ES-I3 (cell line): ENCODE results near the gene SYNM.
"Not testable (repeated sequence)": the region's sequence is repeated elsewhere in the genome, so short reads cannot be mapped to it uniquely, and the experiment has no call there.

Experiments used
- H3K36me3 ChIP-seq: 2 replicates; pipeline ENCODE4 v1.6.1; 2013; ENCODE audit warnings: mild to moderate bottlenecking, low read length, control low read depth, moderate library complexity; ENCODE audit not compliant: insufficient read depth
- H3K4me1 ChIP-seq: 2 replicates; pipeline ENCODE4 v1.6.1; 2013; ENCODE audit warnings: mild to moderate bottlenecking, control low read depth, low read length; ENCODE audit not compliant: insufficient read depth
- H3K9ac ChIP-seq: 2 replicates; pipeline ENCODE4 v1.6.1; 2013; ENCODE audit warnings: low read depth, mild to moderate bottlenecking, low read length, moderate library complexity
- H3K9me3 ChIP-seq: 2 replicates; pipeline ENCODE4 v1.6.1; 2013; ENCODE audit warnings: mild to moderate bottlenecking, low read length, moderate library complexity; ENCODE audit not compliant: control insufficient read depth, insufficient read depth

The SYNM gene

DNA sequence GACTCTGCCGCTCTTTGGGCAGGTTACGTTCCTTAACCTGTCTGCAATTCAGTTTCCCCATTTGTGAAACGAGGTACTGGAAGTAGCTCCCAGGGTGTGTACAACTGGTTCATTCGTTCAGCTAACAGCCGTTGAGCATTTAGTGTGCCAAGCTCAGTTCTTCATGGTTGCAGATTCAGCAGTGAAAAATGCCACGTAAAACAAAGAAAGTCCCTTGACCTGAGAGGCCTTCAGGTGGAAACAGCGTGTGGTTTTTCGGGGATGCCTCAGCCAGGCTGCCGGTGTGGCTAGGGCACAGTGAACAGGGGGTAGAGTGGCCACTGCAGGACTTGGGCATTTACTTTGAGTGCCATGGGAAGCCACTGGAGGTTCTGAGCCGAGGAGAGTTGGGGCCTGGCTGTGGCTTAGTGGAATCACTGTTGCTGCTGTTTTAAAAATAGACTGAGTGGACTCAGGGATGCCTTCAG lies 4.7 kb downstream of the SYNM start:
- no peaks in the 10 kb centered on the region for H3K4me1 ChIP-seq
- no peak overlapping the region for H3K9ac ChIP-seq

DNA sequence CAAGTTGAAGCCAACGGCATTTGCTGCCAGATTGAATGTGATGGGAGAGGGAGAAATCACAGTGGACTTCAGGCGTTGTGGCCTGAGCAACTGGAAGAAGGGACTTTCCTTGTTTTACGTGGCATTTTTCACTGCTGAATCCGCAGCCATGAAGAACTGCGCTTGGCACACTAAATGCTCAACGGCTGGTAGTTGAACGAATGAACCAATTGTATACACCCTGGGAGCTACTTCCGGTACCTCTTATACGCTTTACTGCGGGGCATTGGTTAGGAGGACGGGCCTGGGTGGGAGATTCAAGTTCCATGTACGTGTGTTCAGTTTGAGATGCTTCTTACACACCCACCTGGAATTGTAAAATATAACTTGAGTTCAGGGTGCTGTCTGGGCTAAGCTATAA lies 5.2 kb downstream of the SYNM start:
- no peaks in the 10 kb centered on the region for H3K36me3 ChIP-seq
- H3K9me3 ChIP-seq: no peaks in the 10 kb centered on the region
- H3K4me1 ChIP-seq: no peaks in the 10 kb centered on the region
- no peak overlapping the region for H3K9ac ChIP-seq

More for the DNA sequence above, 4.7 kb downstream of the SYNM start:
- H3K9me3 ChIP-seq: no peaks in the 10 kb centered on the region
- no peaks in the 10 kb centered on the region for H3K36me3 ChIP-seq

DNA sequence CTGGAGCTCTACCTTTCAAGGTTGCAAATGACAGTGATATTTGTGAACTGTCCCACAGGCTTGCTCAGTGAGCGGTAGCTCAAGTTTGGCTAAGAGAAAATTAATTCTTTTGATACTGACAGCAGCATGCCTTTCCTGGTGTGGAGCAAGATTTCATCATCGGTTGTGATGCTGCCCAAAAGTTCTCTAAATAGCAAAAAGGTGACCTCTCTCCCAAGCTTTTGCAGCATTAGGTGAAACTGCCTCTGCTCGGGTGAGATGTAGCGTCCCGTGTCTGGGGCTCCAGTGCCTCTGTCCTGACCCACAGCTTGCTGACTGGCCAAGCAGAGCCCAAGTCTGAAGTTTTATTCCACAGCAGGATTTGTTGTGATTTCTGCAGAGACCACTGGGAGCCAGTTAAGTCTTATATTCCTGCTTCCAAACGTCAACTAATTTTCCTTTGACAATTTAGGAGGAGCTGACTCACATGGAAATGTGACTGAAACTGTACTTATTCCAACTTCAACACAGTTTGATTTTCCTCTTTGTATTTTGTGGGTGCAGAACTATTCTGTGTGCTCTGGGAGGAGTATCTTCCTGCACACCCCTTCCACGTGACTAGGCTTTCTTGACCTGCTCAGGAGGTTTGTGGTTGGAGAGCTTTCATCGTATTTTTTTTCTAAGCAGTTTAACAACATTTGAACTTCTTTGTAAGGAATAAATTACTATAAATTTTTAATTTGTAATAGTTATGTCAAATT lies 5.9 kb downstream of the SYNM start:
- H3K9ac ChIP-seq: no peak overlapping the region
- no peaks in the 10 kb centered on the region for H3K36me3 ChIP-seq
- no peaks in the 10 kb centered on the region for H3K9me3 ChIP-seq
- H3K4me1 ChIP-seq: no peaks in the 10 kb centered on the region

DNA sequence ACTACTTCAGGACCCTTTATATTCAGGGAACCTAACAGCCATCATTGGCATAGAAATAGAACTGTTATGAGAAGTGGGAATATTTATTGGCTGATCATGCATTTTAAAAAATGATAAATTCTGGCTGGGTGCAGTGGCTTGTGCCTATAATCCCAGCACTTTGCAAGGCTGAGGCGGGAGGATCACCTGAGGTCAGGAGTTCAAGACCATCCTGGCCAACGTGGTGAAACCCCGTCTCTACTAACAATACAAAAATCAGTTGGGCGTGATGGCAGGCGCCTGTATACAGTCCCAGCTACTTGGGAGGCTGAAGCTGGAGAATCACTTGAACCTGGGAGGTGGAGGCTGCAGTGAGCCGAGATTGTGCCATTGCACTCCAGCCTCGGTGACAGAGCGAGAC lies 6.8 kb downstream of the SYNM start:
- H3K4me1 ChIP-seq, H3K36me3 ChIP-seq, H3K9me3 ChIP-seq: not testable (repeated sequence)

DNA sequence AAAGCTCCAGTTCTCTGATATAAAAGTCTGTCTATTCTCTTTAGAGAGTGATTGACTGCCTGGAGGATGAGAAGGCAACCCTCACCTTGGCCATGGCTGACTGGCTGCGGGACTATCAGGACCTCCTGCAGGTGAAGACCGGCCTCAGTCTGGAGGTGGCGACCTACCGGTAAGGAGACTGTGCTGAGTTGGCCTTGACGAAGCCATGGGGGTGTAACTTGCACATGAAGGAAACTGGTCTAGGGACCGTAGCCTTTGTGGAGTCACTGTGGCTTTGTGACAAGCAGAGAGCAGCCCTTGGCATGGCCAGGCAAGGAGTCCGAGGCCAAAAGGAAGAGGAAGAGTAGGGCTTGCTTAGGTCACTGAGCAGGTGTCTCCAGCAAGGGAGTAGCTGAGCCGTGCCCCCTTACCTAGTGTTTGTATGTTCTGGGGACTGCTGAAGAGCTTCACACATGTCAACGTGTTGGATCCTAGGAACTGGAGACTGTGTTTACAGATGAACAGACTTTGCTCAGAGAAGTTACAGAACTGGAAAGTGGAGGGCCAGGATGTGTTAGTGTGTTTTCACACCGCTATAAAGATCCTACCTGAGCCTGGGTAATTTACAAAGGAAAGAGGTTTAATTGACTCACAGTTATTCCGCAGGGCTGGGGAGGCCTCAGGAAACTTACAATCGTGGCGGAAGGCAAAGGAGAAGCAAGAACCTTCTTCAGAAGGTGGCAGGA lies 8.8 kb downstream of the SYNM start:
- no peak overlapping the region for H3K9ac ChIP-seq
- no peaks in the 10 kb centered on the region for H3K9me3 ChIP-seq
- H3K4me1 ChIP-seq: no peaks in the 10 kb centered on the region
- no peaks in the 10 kb centered on the region for H3K36me3 ChIP-seq

More for the DNA sequence above, 6.8 kb downstream of the SYNM start:
- not testable (repeated sequence) for H3K9ac ChIP-seq

DNA sequence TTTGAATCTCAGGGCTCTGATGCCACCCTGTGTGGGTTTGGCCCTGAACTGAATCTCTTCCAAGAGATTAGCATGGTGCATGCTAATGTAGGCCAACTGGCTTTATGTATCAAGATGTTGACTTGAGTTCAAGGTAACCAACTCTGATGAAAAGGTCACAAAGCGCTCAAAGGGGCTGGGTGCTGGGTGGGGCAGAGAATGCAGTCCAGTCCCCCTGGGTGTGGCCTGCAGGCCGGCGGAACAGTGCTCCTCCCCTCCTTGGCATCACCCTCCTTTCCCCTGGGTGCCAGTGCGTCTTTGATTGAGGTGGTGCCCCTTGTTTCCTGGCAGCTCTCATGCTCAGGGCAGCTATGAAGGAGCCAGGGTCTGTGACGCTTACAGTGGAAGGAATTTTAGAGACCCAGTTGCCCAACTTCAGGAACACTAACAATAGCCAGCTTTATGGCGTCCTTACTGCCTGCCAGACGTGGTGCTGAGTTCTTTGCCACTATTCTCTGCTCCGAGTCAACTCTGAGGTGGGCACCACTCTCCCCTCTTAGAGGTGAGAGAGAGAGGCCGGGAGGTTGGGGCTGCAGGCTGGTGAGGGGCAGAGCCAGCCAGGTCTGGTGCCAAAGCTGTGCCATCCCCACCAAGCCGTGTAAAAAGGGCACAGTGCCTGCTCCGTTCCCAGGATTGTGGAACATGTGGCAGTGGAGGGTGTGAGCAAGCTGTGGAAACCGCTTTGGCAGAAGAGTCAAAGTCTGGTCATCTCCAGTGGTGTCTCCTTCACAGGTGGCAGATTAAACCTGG lies 9.8 kb downstream of the SYNM start:
- H3K4me1 ChIP-seq: no peaks in the 10 kb centered on the region
- no peaks in the 10 kb centered on the region for H3K36me3 ChIP-seq
- no peaks in the 10 kb centered on the region for H3K9me3 ChIP-seq
- H3K9ac ChIP-seq: no peak overlapping the region

DNA sequence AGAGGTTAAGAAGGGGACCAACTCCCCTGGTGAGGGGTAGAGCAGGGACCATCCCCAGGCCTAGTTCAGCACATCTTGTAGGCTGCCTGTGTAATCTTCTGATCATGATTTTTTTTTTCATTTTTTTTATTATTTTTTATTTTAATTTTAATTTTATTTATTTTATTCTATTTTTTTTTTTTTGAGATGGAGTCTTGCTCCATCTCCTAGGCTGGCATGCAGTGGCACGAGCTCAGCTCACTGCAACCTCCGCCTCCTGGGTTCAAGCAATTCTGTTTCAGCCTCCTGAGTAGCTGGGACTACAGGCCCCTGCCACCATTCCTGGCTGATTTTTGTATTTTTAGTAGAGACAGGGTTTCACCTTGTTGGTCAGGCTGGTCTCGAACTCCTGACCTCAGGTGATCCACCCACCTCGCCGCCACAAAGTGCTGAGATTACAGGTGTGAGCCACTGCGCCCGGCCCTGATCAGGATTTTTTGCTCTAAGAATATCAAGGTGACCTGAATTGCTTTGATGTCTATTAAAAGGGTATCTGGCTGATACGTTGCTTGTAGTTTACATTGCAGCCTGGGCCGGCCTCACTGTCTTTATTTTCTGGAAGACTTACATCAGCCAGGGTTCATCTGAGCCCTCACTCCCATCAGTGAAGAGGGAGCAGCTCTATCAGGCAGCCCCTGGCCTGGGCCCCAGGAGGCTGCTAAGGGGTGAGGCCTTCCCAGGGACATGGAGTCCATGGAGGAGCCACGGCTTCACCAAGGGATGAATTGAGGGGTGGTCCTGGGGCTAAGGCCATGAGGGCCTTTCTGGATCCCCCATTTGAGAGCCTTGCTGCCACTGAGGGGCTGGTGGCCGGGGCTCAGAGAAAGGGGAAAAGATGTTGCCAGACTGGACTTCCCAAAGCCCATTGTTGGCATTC lies 10.7 kb downstream of the SYNM start:
- Histone ChIP-seq H3K9me3 (no peaks in the 10 kb centered on the region), H3K9ac (no peak overlapping the region), H3K36me3 (no peaks in the 10 kb centered on the region), H3K4me1 (peaks cover 3% of the 10 kb centered on the region; the same call in 1 of the 2 replicates)

DNA sequence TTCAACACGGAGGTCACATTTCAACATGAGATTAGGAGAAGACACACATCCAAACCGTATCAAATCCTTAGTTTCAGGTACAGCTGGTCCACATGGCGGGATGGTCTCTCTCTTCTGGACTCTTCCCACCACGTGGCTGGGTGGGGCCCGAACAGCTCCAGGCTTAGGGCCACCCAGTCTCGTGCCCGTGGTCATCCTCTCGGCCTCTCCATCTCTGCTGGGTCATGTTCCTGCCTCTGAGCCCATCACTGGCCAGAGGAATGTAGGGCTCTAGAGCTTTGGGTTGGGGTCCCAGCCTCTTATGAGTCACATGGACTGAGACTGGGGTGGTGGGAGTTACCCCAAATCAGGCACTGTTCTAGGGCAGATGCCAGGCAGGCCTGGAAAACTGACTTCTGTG lies 12.2 kb downstream of the SYNM start:
- Histone ChIP-seq H3K9ac (no peak overlapping the region), H3K36me3 (no peaks in the 10 kb centered on the region)

DNA sequence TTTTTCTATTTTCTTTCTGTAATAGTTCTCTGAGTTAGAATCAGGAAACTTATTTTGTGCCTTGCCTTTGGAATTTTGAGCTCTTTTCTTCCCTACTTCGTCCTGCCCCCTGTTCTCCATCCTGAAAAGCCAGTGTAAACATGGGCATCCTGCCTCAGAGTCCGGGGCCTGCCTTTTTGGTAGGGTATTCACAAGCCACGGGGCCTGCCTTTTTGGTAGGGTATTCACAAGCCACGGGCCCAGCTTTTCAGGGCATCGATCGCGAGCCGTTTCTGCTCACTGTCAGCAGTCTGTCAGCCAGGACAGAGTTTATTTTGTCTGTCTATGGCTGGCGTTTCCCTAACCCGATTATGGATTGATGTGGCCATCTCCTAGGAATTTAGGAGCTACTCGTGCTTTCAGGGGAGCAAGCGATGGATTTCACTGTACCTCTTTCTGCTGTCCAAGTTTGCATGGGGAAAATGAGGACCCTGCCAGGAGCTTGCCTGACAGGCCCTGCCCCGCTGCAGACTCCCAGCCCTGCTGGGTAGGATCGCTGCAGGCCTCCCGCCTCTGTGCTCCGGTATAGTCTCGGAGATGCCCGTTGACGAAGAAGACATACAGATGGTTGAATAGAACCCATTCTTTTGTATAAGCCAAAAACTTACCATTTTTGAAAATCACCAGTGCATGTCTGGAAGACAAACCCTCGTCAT lies 12.8 kb downstream of the SYNM start:
- Histone ChIP-seq H3K9me3 (no peaks in the 10 kb centered on the region), H3K4me1 (peaks cover 9% of the 10 kb centered on the region; the same call in 1 of the 2 replicates), H3K36me3 (no peaks in the 10 kb centered on the region), H3K9ac (no peak overlapping the region)

More for the DNA sequence above, 12.2 kb downstream of the SYNM start:
- Histone ChIP-seq H3K9me3 (no peaks in the 10 kb centered on the region), H3K4me1 (peaks cover 9% of the 10 kb centered on the region; the same call in 1 of the 2 replicates)

DNA sequence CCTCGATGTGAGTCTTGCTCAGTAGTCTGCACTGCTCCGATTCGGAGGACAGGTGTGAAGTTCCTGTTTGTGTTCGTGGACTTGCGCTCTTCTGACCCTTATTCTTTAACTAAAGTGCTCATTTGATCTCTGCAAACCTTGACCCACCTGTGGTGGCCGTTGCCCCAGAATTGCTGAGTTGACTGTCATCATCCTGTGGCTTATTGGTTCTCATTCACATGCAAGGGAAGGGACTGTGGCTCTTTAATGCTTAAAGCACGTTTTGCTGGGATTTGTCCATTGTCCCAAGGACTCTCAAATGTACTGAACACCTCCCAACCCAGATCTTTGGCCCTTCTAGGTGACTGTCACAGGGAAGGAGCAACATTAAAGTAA lies 13.4 kb downstream of the SYNM start:
- no peaks in the 10 kb centered on the region for H3K9me3 ChIP-seq
- no peak overlapping the region for H3K9ac ChIP-seq
- peaks cover 14% of the 10 kb centered on the region; the same call in 1 of the 2 replicates for H3K4me1 ChIP-seq
- no peaks in the 10 kb centered on the region for H3K36me3 ChIP-seq

DNA sequence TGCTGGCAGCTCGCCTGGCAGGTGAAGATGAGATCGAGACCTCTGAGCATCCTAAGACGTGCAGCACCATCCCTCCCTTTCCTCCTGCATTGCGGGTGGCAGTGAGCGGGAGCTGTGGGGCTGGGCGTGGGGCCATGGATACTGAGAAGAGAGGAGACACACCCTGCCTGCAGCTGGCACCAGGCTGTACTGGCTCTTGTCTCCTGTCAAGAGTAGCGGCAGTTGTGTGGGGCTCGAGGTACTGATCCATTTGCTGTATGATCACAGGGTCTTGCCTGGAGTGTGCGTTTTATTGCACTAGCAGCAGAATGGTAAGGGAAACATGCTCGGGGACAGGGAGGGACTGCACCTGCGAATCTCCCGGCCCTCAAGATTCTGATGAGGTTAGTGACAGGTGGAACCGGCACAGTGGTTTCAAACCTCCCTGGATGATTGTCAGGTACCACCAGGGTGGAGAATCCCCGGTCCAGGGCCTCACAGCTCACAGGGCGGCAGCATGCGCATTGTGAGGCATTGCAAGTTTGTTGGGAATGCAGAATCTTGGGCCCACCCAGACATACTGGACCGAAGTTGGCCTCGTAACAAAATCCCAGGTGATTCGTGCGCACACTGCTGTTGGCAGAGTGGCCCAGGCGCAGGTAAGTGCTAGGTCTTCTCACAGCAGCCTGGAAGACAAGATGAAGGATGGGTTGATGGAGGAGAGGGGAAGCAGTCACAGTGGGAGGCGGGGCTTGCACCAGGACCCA lies 14.1 kb downstream of the SYNM start:
- peaks cover 21% of the 10 kb centered on the region; the same call in 1 of the 2 replicates for H3K4me1 ChIP-seq
- H3K9ac ChIP-seq: no peak overlapping the region
- H3K9me3 ChIP-seq: no peaks in the 10 kb centered on the region
- H3K36me3 ChIP-seq: no peaks in the 10 kb centered on the region

DNA sequence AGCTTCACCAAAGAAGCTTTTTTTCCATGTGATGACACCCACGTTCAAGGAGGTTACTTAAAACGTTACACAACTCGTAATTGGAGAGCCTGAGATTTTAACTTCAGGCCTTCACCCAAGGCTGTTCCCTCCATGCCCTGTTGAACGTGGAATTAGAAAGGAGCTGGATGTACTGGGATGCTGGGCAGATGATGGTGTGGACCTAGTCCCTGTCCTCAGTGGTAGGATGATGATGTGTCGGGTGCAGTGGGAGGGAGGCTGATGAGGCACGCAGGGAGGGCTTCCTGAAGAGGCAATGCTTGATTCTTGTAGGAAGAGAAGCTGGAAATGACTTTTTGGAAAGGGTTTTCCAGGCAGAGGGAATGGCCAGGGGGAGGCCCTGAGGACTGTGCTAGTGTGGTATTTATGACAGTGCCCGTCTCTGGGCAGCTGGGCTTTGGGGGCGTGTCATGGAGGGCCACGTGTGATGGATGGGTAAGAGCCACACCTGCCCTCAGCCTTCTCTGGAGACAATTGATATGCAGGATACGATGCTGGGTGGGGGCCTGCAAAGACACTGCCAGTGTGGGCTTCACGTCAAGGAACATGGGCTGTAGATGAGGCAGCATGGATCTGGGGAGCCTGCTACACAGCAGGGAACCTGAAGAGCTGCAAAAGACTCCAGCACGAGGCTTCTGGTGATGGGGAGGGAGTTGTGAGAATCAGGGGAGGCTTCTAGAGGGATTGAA lies 15.3 kb downstream of the SYNM start:
- no peaks in the 10 kb centered on the region for H3K9me3 ChIP-seq
- H3K9ac ChIP-seq: no peak overlapping the region
- H3K36me3 ChIP-seq: no peaks in the 10 kb centered on the region
- H3K4me1 ChIP-seq: peaks cover 29% of the 10 kb centered on the region; the same call in 1 of the 2 replicates
